CD4-positive, alpha-beta T cell (primary cell): ENCODE results near the gene KIF2A. TPM values are rescaled to one million over a fixed set of nuclear protein-coding genes. Genes with fewer than 3 reads are reported as not detected.

Source experiments
- ATAC-seq: fragments of 200-7000 bp; cut with Tn5 transposase; one replicate; pipeline ENCODE4 v1.10.0; 2022; ENCODE audit warnings: mild to moderate bottlenecking; ENCODE audit not compliant: poor library complexity
- CTCF ChIA-PET: fragments of 350-600 bp; sonication (Branson Sonifier 250); formaldehyde crosslinking; loops from one replicate; lab custom pipeline; 2021; ENCODE audit warnings: antibody characterized with exemption, inconsistent platforms; lab: Charles Lee
- POLR2A ChIA-PET: fragments of 350-600 bp; sonication (Branson Sonifier 250); formaldehyde crosslinking; loops from one replicate; lab custom pipeline; 2021; ENCODE audit warnings: antibody characterized with exemption, inconsistent platforms; lab: Charles Lee
- DNase-seq, 14 experiments: peaks; one replicate each; pipeline ENCODE4 v3.0.0-alpha.2; 2013 to 2020; ENCODE audit warnings: mixed read lengths in 2 of 14
- H3K27ac ChIP-seq, 2 donors: one replicate each; pipeline versions ENCODE4 v1.5.1 to v1.7.0; 2013; ENCODE audit warnings: low read length in 2 of 2, low read depth in 1 of 2, mild to moderate bottlenecking in 1 of 2
- H3K27me3 ChIP-seq, 2 experiments: 1 replicate in 1 of 2; 2 replicates in 1 of 2; pipeline versions ENCODE4 v1.6.1 to v1.7.0; 2013; ENCODE audit warnings: low read length in 2 of 2, control low read depth in 1 of 2, mild to moderate bottlenecking in 1 of 2, moderate library complexity in 1 of 2; ENCODE audit not compliant: insufficient read depth in 2 of 2, control insufficient read depth in 1 of 2
- H3K36me3 ChIP-seq: one replicate; pipeline ENCODE4 v1.6.1; 2013; ENCODE audit warnings: low read length, control low read depth; ENCODE audit not compliant: insufficient read depth
- H3K4me1 ChIP-seq: one replicate; pipeline ENCODE4 v1.6.1; 2013; ENCODE audit warnings: low read length, control low read depth; ENCODE audit not compliant: insufficient read depth
- H3K4me3 ChIP-seq: one replicate; pipeline ENCODE4 v1.5.1; 2013; ENCODE audit warnings: mild to moderate bottlenecking, low read length, moderate library complexity
- H3K9me3 ChIP-seq, 2 experiments: 1 replicate in 1 of 2; 2 replicates in 1 of 2; pipeline versions ENCODE4 v1.6.1 to v1.7.0; 2013; ENCODE audit warnings: low read length in 2 of 2, mild to moderate bottlenecking in 2 of 2, control low read depth in 1 of 2, moderate library complexity in 1 of 2; ENCODE audit not compliant: control insufficient read depth in 1 of 2, insufficient read depth in 1 of 2
- H3K27ac Mint-ChIP-seq: one replicate; pipeline ENCODE4 v1.8.0; 2020; ENCODE audit warnings: mixed read lengths
- H3K27me3 Mint-ChIP-seq: one replicate; pipeline ENCODE4 v1.8.0; 2021; ENCODE audit warnings: mixed read lengths
- H3K36me3 Mint-ChIP-seq: one replicate; pipeline ENCODE4 v1.8.0; 2021; ENCODE audit warnings: low read depth, mixed read lengths
- H3K4me1 Mint-ChIP-seq: one replicate; pipeline ENCODE4 v1.8.0; 2021; ENCODE audit warnings: low read depth, mixed read lengths
- H3K4me3 Mint-ChIP-seq: one replicate; pipeline ENCODE4 v1.8.0; 2020; ENCODE audit warnings: mild to moderate bottlenecking, mixed read lengths
- H3K9me3 Mint-ChIP-seq: one replicate; pipeline ENCODE4 v1.8.0; 2020; ENCODE audit warnings: mixed read lengths
- intact Hi-C, 2 experiments: fragments of 100-400 bp; cut with DNase I in 1 of 2; cut with micrococcal nuclease in 1 of 2; formaldehyde crosslinking; loops; one replicate each; pipeline versions ENCODE4 v1.15.1 to v1.9.0; 2023 to 2025; cut with DNase I, micrococcal nuclease
- total RNA-seq, 174 experiments: library from RNA in 2 of 174; stranded (reverse) in 2 of 174; gene quantifications; one replicate each; pipeline ENCODE4 v1.2.3 and lab custom pipeline; 2021 to 2026
- TF ChIP-seq, protein P1 (sequence below): fragments of 200-600 bp; IDR thresholded peaks from one replicate; pipeline ENCODE4 v1.8.0; 2022; ENCODE audit warnings: antibody characterized with exemption, mild to moderate bottlenecking

Gene KIF2A
- total RNA-seq, 2 experiments from 2014 or later: 78.4 to 81.8 TPM

DNA sequence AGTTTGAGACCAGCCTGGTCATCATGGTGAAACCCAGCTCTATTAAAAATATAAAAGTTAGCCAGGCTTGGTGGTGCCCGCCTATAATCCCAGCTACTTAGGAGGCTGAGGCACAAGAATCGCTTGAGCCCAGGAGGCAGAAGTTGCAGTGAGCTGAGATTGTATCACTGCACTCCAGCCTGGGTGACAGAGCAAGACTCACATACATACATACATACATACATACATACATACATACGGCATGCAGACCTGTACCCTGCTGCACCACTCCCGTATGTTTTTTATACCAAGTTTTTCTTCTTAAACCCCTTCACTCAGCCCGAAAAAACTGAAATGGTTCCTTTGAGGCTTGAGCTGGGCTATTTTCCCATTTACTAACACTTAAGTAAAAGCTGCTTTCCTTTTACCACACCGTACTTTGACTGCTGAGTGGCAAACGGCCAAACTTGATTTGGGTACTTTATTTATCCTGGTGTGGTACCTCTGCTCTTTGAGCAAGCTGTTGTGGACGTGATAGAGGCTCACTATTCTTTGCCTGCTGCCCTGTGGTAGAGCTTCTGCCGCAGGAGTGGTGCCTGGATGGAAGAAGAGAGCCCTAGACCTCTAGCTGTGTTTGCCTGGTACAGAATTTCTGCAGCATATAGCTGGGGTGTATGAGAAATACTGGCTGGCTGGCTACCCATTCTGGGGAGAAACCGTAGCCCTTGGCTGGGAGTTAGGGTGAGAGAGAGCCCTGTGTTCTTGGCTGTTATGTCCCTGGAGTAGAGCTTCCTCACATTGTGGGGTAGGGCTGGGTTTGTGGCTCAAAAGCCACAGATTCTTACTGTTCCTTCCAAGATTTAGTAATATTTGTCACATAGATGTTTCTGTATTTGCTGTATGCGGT lies 126.0 kb downstream of the KIF2A start:
- TF ChIP-seq, protein P1, sequence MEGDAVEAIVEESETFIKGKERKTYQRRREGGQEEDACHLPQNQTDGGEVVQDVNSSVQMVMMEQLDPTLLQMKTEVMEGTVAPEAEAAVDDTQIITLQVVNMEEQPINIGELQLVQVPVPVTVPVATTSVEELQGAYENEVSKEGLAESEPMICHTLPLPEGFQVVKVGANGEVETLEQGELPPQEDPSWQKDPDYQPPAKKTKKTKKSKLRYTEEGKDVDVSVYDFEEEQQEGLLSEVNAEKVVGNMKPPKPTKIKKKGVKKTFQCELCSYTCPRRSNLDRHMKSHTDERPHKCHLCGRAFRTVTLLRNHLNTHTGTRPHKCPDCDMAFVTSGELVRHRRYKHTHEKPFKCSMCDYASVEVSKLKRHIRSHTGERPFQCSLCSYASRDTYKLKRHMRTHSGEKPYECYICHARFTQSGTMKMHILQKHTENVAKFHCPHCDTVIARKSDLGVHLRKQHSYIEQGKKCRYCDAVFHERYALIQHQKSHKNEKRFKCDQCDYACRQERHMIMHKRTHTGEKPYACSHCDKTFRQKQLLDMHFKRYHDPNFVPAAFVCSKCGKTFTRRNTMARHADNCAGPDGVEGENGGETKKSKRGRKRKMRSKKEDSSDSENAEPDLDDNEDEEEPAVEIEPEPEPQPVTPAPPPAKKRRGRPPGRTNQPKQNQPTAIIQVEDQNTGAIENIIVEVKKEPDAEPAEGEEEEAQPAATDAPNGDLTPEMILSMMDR: no peak
- Mint-ChIP-seq H3K4me1 (peaks cover 39% of the 10 kb centered on the region), H3K4me3 (no peak overlapping the region), H3K9me3 (no peaks in the 10 kb centered on the region), H3K36me3 (peaks cover 4% of the 10 kb centered on the region), H3K27ac (no peak overlapping the region), H3K27me3 (no peaks in the 10 kb centered on the region)
- no peaks in the 10 kb centered on the region for H3K4me1 ChIP-seq
- H3K36me3 ChIP-seq: no peaks in the 10 kb centered on the region
- DNase-seq (no peak), ATAC-seq (no peak)
- no peak overlapping the region for H3K27ac ChIP-seq
- intact Hi-C loops: no loop called here
- no peak overlapping the region for H3K4me3 ChIP-seq
- CTCF ChIA-PET: no interaction called here
- no peaks in the 10 kb centered on the region for H3K9me3 ChIP-seq
- POLR2A ChIA-PET: no interaction called here
- H3K27me3 ChIP-seq: no peaks in the 10 kb centered on the region

- Mint-ChIP-seq H3K36me3 (peaks cover 8% of the 10 kb centered on the region), H3K27ac (no peak overlapping the region), H3K4me3 (no peak overlapping the region), H3K9me3 (no peaks in the 10 kb centered on the region), H3K4me1 (peaks cover 34% of the 10 kb centered on the region), H3K27me3 (no peaks in the 10 kb centered on the region)
- no peak overlapping the region for H3K27ac ChIP-seq
- ATAC-seq: no peak
- TF ChIP-seq, protein P1: no peak
- CTCF ChIA-PET: no interaction called here
- no peak overlapping the region for H3K4me3 ChIP-seq
- H3K27me3 ChIP-seq: no peaks in the 10 kb centered on the region
- H3K9me3 ChIP-seq: no peaks in the 10 kb centered on the region
- H3K4me1 ChIP-seq: no peaks in the 10 kb centered on the region
- peaks cover 3% of the 10 kb centered on the region for H3K36me3 ChIP-seq
- DNase-seq: no peak
- intact Hi-C loops: no loop called here
- POLR2A ChIA-PET: no interaction called here
Measured at GRCh38 chr5:62432621-62433064, 126.6 kb downstream of the KIF2A start.

Other genes starting within 250 kb of the KIF2A start
- 10 to 100 TPM; 19.9 to 20.5 TPM for gene DIMT1, start 97.7 kb downstream of the KIF2A start, total RNA-seq
- 10 to 100 TPM; 15.1 to 16.1 TPM for gene IPO11, start 106.6 kb downstream of the KIF2A start, total RNA-seq